Lower leg skin (tissue), 4 donors: ENCODE measurements around the gene XYLB. TPM values are rescaled to one million over a fixed set of nuclear protein-coding genes. Genes with fewer than 3 reads are reported as not detected.
"Not testable (repeated sequence)": the region's sequence is repeated elsewhere in the genome, so short reads cannot be mapped to it uniquely, and the experiment has no call there.

Experiments used
- DNase-seq, 2 donors: peaks; one replicate each; pipeline ENCODE4 v3.0.0-alpha.2; 2019; ENCODE audit warnings: low spot score in 2 of 2
- H3K4me3 ChIP-seq: fragments of 200-600 bp; sonication (generic); 2 replicates; pipeline ENCODE4 v1.5.1; 2017; ENCODE audit warnings: mild to moderate bottlenecking, low read depth; ENCODE audit not compliant: poor library complexity, severe bottlenecking
- POLR2A ChIP-seq, 2 donors: fragments of 450-650 bp; IDR thresholded peaks; one replicate each; pipeline ENCODE4 v1.6.1; 2016 to 2017; ENCODE audit warnings: antibody characterized with exemption in 2 of 2, mild to moderate bottlenecking in 1 of 2, moderate library complexity in 1 of 2
- WGBS, 2 donors: methylation state at CpG; one replicate each; pipeline ENCODE4 v1.1.5; 2018; 5-methylcytosine and 5-hydroxymethylcytosine counted together
- intact Hi-C: fragments of 100-400 bp; cut with DNase I; formaldehyde crosslinking; loops from one replicate; pipeline ENCODE4 v1.15.0; 2023; ENCODE audit warnings: low total_unique reads
- total RNA-seq, 4 donors: library from RNA; depleted of rRNA; stranded (reverse); fragments of >200 nt; gene quantifications; one replicate each; pipeline ENCODE4 v1.1.0, GENCODE V29; 2016
- TF ChIP-seq, protein P1 (sequence below), 3 donors: fragments of 450-650 bp; IDR thresholded peaks; one replicate each; pipeline ENCODE4 v1.5.1; 2016; ENCODE audit warnings: antibody characterized with exemption in 3 of 3, mild to moderate bottlenecking in 3 of 3, moderate library complexity in 2 of 3

Gene XYLB
- total RNA-seq, 4 donors from 2014 or later = 1.1 to 2.6 (median 2.1) TPM

- 47 to 58% methylated on average over 7 of the region's 7 CpGs for WGBS, 2 donors
- no peak for TF ChIP-seq POLR2A (IDR thresholded peaks at IDR 0.05)
- TF ChIP-seq, protein P1, sequence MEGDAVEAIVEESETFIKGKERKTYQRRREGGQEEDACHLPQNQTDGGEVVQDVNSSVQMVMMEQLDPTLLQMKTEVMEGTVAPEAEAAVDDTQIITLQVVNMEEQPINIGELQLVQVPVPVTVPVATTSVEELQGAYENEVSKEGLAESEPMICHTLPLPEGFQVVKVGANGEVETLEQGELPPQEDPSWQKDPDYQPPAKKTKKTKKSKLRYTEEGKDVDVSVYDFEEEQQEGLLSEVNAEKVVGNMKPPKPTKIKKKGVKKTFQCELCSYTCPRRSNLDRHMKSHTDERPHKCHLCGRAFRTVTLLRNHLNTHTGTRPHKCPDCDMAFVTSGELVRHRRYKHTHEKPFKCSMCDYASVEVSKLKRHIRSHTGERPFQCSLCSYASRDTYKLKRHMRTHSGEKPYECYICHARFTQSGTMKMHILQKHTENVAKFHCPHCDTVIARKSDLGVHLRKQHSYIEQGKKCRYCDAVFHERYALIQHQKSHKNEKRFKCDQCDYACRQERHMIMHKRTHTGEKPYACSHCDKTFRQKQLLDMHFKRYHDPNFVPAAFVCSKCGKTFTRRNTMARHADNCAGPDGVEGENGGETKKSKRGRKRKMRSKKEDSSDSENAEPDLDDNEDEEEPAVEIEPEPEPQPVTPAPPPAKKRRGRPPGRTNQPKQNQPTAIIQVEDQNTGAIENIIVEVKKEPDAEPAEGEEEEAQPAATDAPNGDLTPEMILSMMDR (IDR thresholded peaks at IDR 0.05) = no peak
- intact Hi-C loops = no loop called here
- no peak for DNase-seq
- H3K4me3 ChIP-seq = no peak overlapping the region
These were observed 75.2 kb downstream of the XYLB start for GRCh38 chr3:38421679-38422336.

DNA sequence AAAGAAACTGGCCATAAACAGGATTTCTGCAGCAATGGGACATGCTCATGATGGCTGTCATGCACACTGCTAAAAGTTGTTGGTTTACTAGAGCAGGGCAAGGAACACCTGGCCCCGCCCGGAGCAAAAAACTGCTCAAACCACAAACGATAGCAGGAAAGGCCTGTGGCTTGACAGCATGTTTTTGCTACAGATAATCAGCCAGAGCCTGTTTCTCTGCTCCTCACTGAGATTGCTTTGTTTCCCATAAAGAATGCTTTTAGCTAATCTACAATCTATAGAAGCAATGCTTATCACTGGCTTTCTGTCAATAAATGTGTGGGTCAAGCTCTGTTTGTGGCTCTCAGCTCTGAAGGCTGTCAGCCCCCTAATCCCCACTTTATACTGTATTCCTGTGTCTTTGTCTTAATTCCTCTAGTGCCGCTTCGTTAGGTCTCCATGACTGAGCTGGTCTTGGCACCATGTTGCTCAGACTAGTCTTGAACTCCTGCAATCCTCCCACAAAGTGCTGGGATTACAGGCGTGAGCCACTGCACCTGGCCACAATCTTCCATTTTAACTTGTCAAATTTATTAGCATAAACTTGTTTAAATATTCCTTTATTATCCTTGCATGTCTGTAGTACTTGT lies 80.3 kb downstream of the XYLB start:
- WGBS, 2 donors = 67% methylated on average over 6 of the region's 6 CpGs
- intact Hi-C loops, H3K4me3 ChIP-seq, DNase-seq: not testable (repeated sequence)

- WGBS, 2 donors = 95 to 99% methylated on average over 5 of the region's 5 CpGs
- intact Hi-C loops, DNase-seq, H3K4me3 ChIP-seq: not testable (repeated sequence)
These were observed 86.5 kb downstream of the XYLB start for GRCh38 chr3:38432871-38433658.

DNA sequence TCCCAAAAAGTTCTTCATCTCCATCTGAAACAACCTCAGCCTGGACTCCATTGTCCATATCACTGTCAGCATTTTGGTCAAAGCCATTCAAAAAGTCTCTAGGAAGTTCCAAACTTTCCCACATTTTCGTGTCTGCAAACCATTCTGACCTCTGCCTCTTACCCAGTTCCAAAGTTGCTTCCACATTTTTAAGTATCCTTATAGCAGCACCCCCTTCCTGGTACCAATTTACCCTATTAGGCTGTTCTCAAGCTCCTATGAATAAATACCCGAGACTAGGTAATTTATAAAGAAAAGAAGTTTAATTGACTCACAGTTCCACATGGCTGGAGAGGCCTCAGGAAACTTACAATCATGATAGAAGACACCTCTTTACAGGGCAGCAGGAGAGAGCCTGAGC lies 87.1 kb downstream of the XYLB start:
- intact Hi-C loops = not testable (repeated sequence)

GRCh38 chr3:38438436-38439069 lies 92.0 kb downstream of the XYLB start:
- H3K4me3 ChIP-seq, intact Hi-C loops, DNase-seq: not testable (repeated sequence)
- WGBS, 2 donors = 54 to 67% methylated on average over 5 of the region's 5 CpGs

More for the DNA sequence above, 87.1 kb downstream of the XYLB start:
- 81 to 84% methylated on average over 2 of the region's 2 CpGs for WGBS, 2 donors
- not testable (repeated sequence) for DNase-seq, H3K4me3 ChIP-seq

DNA sequence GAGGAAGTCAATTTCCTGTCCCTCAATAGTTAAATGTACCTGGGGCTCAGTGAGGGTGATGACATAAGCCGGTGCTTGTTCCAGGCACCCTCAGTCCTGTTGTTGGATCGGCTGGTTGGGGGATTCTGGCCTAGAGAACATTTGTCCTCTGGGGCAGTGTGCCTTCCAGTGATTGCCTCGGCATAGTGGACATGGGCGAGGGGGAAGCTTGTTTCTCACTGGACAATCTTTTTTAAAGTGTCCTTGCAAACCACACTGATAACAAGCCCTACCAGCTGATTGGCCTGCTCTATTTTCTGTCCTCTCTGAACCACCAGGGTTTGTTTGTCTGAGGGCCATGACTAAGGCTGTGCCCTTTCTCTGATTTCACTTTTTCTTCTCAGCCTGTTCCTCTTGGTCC lies 96.6 kb downstream of the XYLB start:
- WGBS, 2 donors = 64 to 71% methylated on average over 4 of the region's 4 CpGs
- intact Hi-C loops, DNase-seq, H3K4me3 ChIP-seq: not testable (repeated sequence)

- TF ChIP-seq, protein P1 (IDR thresholded peaks at IDR 0.05) = no peak
- TF ChIP-seq POLR2A (IDR thresholded peaks at IDR 0.05) = no peak
- intact Hi-C loops = no loop called here
- H3K4me3 ChIP-seq = no peak overlapping the region
- no peak for DNase-seq
- WGBS, 2 donors = 58 to 73% methylated on average over 2 of the region's 2 CpGs
These were observed 99.6 kb downstream of the XYLB start for GRCh38 chr3:38446085-38446686.

DNA sequence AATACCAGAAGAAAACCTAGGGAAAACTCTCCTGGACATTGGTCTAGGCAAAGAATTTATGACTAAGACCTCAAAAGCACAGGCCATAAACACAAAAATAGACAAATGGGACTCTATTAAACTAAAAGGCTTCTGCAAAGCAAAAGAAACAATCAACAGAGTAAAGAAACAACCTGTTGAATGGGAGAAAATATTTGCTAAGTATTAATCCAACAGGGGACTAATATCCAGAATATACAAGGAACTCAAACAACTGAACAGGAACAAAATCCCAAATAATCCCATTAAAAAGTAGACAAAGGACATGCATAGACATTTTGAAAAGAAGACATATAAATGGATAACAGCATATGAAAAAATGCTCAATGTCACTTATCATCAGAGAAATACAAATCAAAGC lies 100.2 kb downstream of the XYLB start:
- no peak for DNase-seq
- TF ChIP-seq, protein P1 (IDR thresholded peaks at IDR 0.05) = no peak
- no peak for TF ChIP-seq POLR2A (IDR thresholded peaks at IDR 0.05)
- intact Hi-C loops = no loop called here
- no peak overlapping the region for H3K4me3 ChIP-seq
